HepG2 (cell line): ENCODE data around the gene GOLGA8B. TPM values are rescaled to one million over a fixed set of nuclear protein-coding genes. Genes with fewer than 3 reads are reported as not detected.

ENCODE experiments used
- CREB3 ChIP-seq: sonication (generic); formaldehyde crosslinking; IDR thresholded peaks from 2 replicates; pipeline ENCODE4 v1.5.0; 2020; ENCODE audit warnings: missing genetic modification reagents
- ETV6 ChIP-seq: sonication (generic); formaldehyde crosslinking; conservative IDR thresholded peaks from 2 replicates; pipeline ENCODE4 v1.4.0; 2020; ENCODE audit warnings: missing genetic modification reagents
- GABPB1 ChIP-seq: IDR thresholded peaks from 2 replicates; pipeline ENCODE4 v1.6.1; 2016; ENCODE audit warnings: mild to moderate bottlenecking, missing genetic modification reagents, moderate library complexity, missing compliant biosample characterization
- HNF4A ChIP-seq: sonication (generic); formaldehyde crosslinking; IDR thresholded peaks from 2 replicates; pipeline ENCODE4 v1.4.0; 2020; ENCODE audit warnings: missing genetic modification reagents
- HOXA9 ChIP-seq: sonication (generic); formaldehyde crosslinking; IDR thresholded peaks from 2 replicates; pipeline ENCODE4 v1.8.1; 2022; ENCODE audit warnings: missing genetic modification reagents, mild to moderate bottlenecking, moderate library complexity, borderline replicate concordance
- KAT7 ChIP-seq: IDR thresholded peaks from 2 replicates; pipeline ENCODE4 v1.6.1; 2018; ENCODE audit warnings: borderline replicate concordance, missing compliant biosample characterization
- KMT2A ChIP-seq: sonication (generic); formaldehyde crosslinking; IDR thresholded peaks from 2 replicates; pipeline ENCODE4 v1.4.0; 2020; ENCODE audit warnings: missing genetic modification reagents
- MIXL1 ChIP-seq: IDR thresholded peaks from 2 replicates; pipeline ENCODE4 v1.6.1; 2016
- MZF1 ChIP-seq: sonication (generic); formaldehyde crosslinking; IDR thresholded peaks from 2 replicates; pipeline ENCODE4 v1.8.1; 2023; ENCODE audit warnings: mild to moderate bottlenecking, missing genetic modification reagents, borderline replicate concordance
- NCOA2 ChIP-seq: sonication (generic); formaldehyde crosslinking; IDR thresholded peaks from 2 replicates; pipeline ENCODE4 v1.8.0; 2022; ENCODE audit warnings: inconsistent platforms
- POGZ ChIP-seq: sonication (generic); formaldehyde crosslinking; IDR thresholded peaks from 2 replicates; pipeline ENCODE4 v1.4.0; 2020; ENCODE audit warnings: mild to moderate bottlenecking, missing genetic modification reagents
- PREB ChIP-seq: sonication (generic); formaldehyde crosslinking; IDR thresholded peaks from 2 replicates; pipeline ENCODE4 v1.4.0; 2020; ENCODE audit warnings: missing genetic modification reagents
- SIX1 ChIP-seq: sonication (generic); formaldehyde crosslinking; IDR thresholded peaks from 2 replicates; pipeline ENCODE4 v1.4.0; 2020; ENCODE audit warnings: missing genetic modification reagents, borderline replicate concordance
- SMAD3 ChIP-seq: sonication (generic); formaldehyde crosslinking; IDR thresholded peaks from 2 replicates; pipeline ENCODE4 v1.4.0; 2020; ENCODE audit warnings: missing genetic modification reagents
- ZBTB38 ChIP-seq: sonication (generic); formaldehyde crosslinking; IDR thresholded peaks from 2 replicates; pipeline ENCODE4 v1.5.1; 2020; ENCODE audit warnings: mild to moderate bottlenecking, missing genetic modification reagents
- ZFP41 ChIP-seq: sonication (generic); formaldehyde crosslinking; IDR thresholded peaks from 2 replicates; pipeline ENCODE4 v1.4.0; 2020; ENCODE audit warnings: mild to moderate bottlenecking, missing genetic modification reagents, borderline replicate concordance
- ZNF121 ChIP-seq: sonication (generic); formaldehyde crosslinking; IDR thresholded peaks from 2 replicates; pipeline ENCODE4 v1.5.0; 2020; ENCODE audit warnings: mild to moderate bottlenecking, missing genetic modification reagents
- ZNF253 ChIP-seq: sonication (generic); formaldehyde crosslinking; IDR thresholded peaks from 2 replicates; pipeline ENCODE4 v1.8.0; 2022; ENCODE audit warnings: mild to moderate bottlenecking, missing genetic modification reagents, borderline replicate concordance
- ZNF264 ChIP-seq: sonication (generic); formaldehyde crosslinking; IDR thresholded peaks from 2 replicates; pipeline ENCODE4 v1.4.0; 2020; ENCODE audit warnings: missing genetic modification reagents
- ZNF607 ChIP-seq: sonication (generic); formaldehyde crosslinking; IDR thresholded peaks from 2 replicates; pipeline ENCODE4 v1.5.1; 2020; ENCODE audit warnings: missing genetic modification reagents, mild to moderate bottlenecking, borderline replicate concordance
- ZNF850 ChIP-seq: sonication (generic); formaldehyde crosslinking; conservative IDR thresholded peaks from 2 replicates; pipeline ENCODE4 v1.9.0; 2021; ENCODE audit warnings: mild to moderate bottlenecking, missing genetic modification reagents
- polyA plus RNA-seq, 8 experiments: library from polyadenylated mRNA; depleted of rRNA in 3 of 8; stranded (reverse) in 7 of 8; unstranded in 1 of 8; fragments of >200 nt; fragmentation: Illumina TruSeq in 4 of 8; extraction: Trizol in 4 of 8; gene quantifications; 2 replicates each; pipeline versions ENCODE4 v1.2.1 to v1.2.3, GENCODE V29; 2011 to 2016; ENCODE audit warnings: low read depth in 4 of 8, missing spikeins in 1 of 8, mixed read lengths in 1 of 8; ENCODE audit not compliant: insufficient read depth in 1 of 8
- total RNA-seq, 5 experiments: library from RNA; depleted of rRNA; stranded (reverse); fragments of >200 nt; fragmentation: Illumina TruSeq; extraction: Trizol; gene quantifications; 2 replicates each; pipeline ENCODE4 v1.2.3, GENCODE V29; 2016; ENCODE audit warnings: low read depth in 1 of 5
- TF ChIP-seq, protein P1 (sequence below): sonication (generic); formaldehyde crosslinking; conservative IDR thresholded peaks from 2 replicates; pipeline ENCODE4 v1.4.0; 2020; ENCODE audit warnings: missing genetic modification reagents
- TF ChIP-seq, protein P2 (sequence below): sonication (generic); formaldehyde crosslinking; IDR thresholded peaks from 2 replicates; pipeline ENCODE4 v1.8.1; 2022; ENCODE audit warnings: mild to moderate bottlenecking, missing genetic modification reagents
- TF ChIP-seq, protein P3 (sequence below): sonication (generic); formaldehyde crosslinking; IDR thresholded peaks from 2 replicates; pipeline ENCODE4 v1.5.0; 2020; ENCODE audit warnings: missing genetic modification reagents, mild to moderate bottlenecking, borderline replicate concordance
- TF ChIP-seq, protein P4 (sequence below): IDR thresholded peaks from 2 replicates; pipeline ENCODE4 v1.6.1; 2016; ENCODE audit warnings: missing genetic modification reagents, missing compliant biosample characterization

The GOLGA8B gene
- total and polyA plus RNA-seq, 2 of the 13 experiments (the other 11 are each of a cell fraction or from before 2014, with no cell fraction given): 38.8 to 89.0 TPM

DNA sequence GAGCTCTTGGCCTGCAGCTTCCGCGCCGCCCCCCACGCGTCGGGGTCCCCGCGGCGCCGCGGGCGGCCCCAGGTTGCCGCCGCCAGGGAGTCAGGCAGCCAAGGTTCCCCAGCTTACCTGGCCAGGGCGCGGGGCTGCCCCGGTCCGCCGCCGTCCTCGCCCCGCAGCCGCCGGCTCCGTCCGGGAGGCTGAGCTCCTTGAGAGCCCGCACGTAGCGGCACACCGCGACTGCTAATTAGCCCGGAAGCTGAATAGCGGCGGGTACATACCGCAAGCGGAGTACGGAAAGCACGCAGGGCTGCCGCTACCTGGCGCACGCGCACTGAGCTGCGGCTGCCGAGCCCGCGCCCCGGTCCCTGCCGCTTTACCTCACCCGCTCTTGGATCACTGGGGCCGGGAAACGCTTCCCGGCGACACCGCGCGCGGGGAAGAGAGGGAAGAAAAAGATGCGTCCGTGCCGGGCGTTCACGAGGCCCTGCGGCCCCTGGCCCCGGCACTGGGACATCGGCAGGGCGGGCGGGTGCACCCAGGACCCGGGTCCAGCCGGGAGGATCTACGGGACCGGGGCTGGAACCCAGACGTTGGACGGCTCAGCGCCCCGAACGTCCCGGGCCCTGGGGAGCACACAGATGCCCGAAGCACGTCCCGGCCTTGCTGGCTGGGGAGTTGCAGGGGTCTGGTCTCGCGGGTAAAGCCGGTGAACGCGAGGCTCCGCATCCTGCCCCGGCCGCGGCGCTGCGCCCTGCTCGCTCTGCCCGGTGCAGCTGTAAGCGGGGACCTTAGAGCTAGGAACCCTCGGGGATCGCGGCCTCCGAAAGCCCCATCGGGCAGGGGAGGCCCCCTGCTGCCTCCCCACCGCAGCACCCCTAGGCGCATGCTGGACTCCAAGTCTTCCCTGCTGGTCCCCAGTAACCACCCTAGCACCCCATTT, at the start of gene GOLGA8B (continued):
- TF ChIP-seq PREB (CRISPR knock-in tag) (0 out of 2 replicates have a peak, but pooled peaks have one; percentile 63), HNF4A (CRISPR knock-in tag) (0 out of 2 replicates have a peak, but pooled peaks have one; percentile 14), POGZ (CRISPR knock-in tag) (peak; percentile 51), GABPB1 (CRISPR knock-in tag) (peak; percentile 89), ZBTB38 (CRISPR knock-in tag) (no peak), NCOA2 (0 out of 2 replicates have a peak, but pooled peaks have one; percentile 14), ZFP41 (CRISPR knock-in tag) (0 out of 2 replicates have a peak, but pooled peaks have one; percentile 56), ZNF121 (CRISPR knock-in tag) (no peak), ZNF264 (0 out of 2 replicates have a peak, but pooled peaks have one; percentile 53), SMAD3 (0 out of 2 replicates have a peak, but pooled peaks have one; percentile 16), ZNF607 (0 out of 2 replicates have a peak, but pooled peaks have one; percentile 14), SIX1 (CRISPR knock-in tag) (no peak), ZNF253 (no peak; the same call in none of the 2 replicates), ETV6 (CRISPR knock-in tag) (no peak), MZF1 (CRISPR knock-in tag) (no peak), CREB3 (CRISPR knock-in tag) (0 out of 2 replicates have a peak, but pooled peaks have one; percentile 46), KMT2A (CRISPR knock-in tag) (peak; percentile 53; the same call in 1 of the 2 replicates), KAT7 (no peak), HOXA9 (no peak), MIXL1 (peak; percentile 67), ZNF850 (CRISPR knock-in tag) (no peak)
- TF ChIP-seq, protein P1, sequence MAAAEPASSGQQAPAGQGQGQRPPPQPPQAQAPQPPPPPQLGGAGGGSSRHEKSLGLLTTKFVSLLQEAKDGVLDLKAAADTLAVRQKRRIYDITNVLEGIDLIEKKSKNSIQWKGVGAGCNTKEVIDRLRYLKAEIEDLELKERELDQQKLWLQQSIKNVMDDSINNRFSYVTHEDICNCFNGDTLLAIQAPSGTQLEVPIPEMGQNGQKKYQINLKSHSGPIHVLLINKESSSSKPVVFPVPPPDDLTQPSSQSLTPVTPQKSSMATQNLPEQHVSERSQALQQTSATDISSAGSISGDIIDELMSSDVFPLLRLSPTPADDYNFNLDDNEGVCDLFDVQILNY (CRISPR knock-in tag): no peak
- TF ChIP-seq, protein P2, sequence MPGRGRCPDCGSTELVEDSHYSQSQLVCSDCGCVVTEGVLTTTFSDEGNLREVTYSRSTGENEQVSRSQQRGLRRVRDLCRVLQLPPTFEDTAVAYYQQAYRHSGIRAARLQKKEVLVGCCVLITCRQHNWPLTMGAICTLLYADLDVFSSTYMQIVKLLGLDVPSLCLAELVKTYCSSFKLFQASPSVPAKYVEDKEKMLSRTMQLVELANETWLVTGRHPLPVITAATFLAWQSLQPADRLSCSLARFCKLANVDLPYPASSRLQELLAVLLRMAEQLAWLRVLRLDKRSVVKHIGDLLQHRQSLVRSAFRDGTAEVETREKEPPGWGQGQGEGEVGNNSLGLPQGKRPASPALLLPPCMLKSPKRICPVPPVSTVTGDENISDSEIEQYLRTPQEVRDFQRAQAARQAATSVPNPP: no peak
- TF ChIP-seq, protein P3, sequence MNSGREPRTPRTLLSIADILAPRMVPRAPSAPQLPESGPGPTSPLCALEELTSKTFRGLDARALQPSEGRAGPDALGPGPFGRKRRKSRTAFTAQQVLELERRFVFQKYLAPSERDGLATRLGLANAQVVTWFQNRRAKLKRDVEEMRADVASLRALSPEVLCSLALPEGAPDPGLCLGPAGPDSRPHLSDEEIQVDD (CRISPR knock-in tag): peak; percentile 29; the same call in 1 of the 2 replicates
- TF ChIP-seq, protein P4, sequence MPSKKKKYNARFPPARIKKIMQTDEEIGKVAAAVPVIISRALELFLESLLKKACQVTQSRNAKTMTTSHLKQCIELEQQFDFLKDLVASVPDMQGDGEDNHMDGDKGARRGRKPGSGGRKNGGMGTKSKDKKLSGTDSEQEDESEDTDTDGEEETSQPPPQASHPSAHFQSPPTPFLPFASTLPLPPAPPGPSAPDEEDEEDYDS (CRISPR knock-in tag): peak; percentile 73
